ENCODE data around the gene MOB1B. TPM values are rescaled to one million over a fixed set of nuclear protein-coding genes. Genes with fewer than 3 reads are reported as not detected.

MOB1B gene
- total RNA-seq, 1 experiment from 2014 or later = 33.2 TPM

- no peaks in the 10 kb centered on the region for H4K20me1 ChIP-seq (ENCODE audit: insufficient read depth)
- ChIA-PET CTCF (no interaction called here), RAD21 (ENCODE audit: low non-redundant PET in 1 of 2, low total read pairs in 2 of 2, uncharacterized antibody in 2 of 2, unreplicated experiment in 2 of 2) (no interaction called here), POLR2A (no interaction called here)
- DNase-seq (ENCODE audit: low read depth, low spot score) (no peak), ATAC-seq (no peak)
- no peaks in the 10 kb centered on the region for H3K79me2 ChIP-seq (ENCODE audit: insufficient read depth, low read length)
- no peak overlapping the region for H2AFZ ChIP-seq (ENCODE audit: low read depth, low read length, poor library complexity, severe bottlenecking)
- no peaks in the 10 kb centered on the region for H3K9me2 ChIP-seq (ENCODE audit: insufficient read depth)
- H3K4me2 ChIP-seq (ENCODE audit: low read length) = no peak overlapping the region
- no TSS peak for BruUV-seq (replicated peaks)
- H3K36me3 ChIP-seq (ENCODE audit: control insufficient read depth in 1 of 2, insufficient read depth in 2 of 2, low read length in 2 of 2) = peaks cover 0 to 4% of the 10 kb centered on the region in 2 experiments; a peak in 1 of 4 replicates
- no peaks in the 10 kb centered on the region for H3K9me3 ChIP-seq (ENCODE audit: control insufficient read depth in 1 of 2, insufficient read depth in 1 of 2, low read depth in 1 of 2, low read length in 2 of 2)
- H3K4me1 ChIP-seq (ENCODE audit: control insufficient read depth in 1 of 2, insufficient read depth in 2 of 2, low read length in 2 of 2) = no peaks in the 10 kb centered on the region
- H3K4me3 ChIP-seq (replicated peaks in 1 of 2; ENCODE audit: low read depth in 1 of 2, low read length in 2 of 2) = no peak overlapping the region
- no peak for TF ChIP-seq EGR1 (IDR thresholded peaks at IDR 0.05; ENCODE audit: low read depth)
- no peak for TF ChIP-seq POLR2AphosphoS5 (IDR thresholded peaks at IDR 0.05; ENCODE audit: low read depth, low read length)
- TF ChIP-seq, protein P1, sequence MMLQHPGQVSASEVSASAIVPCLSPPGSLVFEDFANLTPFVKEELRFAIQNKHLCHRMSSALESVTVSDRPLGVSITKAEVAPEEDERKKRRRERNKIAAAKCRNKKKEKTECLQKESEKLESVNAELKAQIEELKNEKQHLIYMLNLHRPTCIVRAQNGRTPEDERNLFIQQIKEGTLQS (IDR thresholded peaks at IDR 0.05) = no peak
- no peak for TF ChIP-seq TCF7L2 (IDR thresholded peaks at IDR 0.05; ENCODE audit: borderline replicate concordance, extremely low read depth, insufficient read depth, insufficient read length)
- TF ChIP-seq POLR2A (IDR thresholded peaks at IDR 0.05; ENCODE audit: borderline replicate concordance, extremely low read depth, insufficient read depth, insufficient read length) = no peak
- no peak for TF ChIP-seq JUND (IDR thresholded peaks at IDR 0.05)
- intact Hi-C loops (cut with micrococcal nuclease) = no loop called here
- no peaks in the 10 kb centered on the region for H3K27me3 ChIP-seq (ENCODE audit: insufficient read depth, low read length)
- no peak overlapping the region for H3K9ac ChIP-seq (ENCODE audit: low read length)
- H3K27ac ChIP-seq (ENCODE audit: low read depth, low read length) = no peak overlapping the region
Measured at GRCh38 chr4:70979445-70980008, 77.4 kb downstream of the MOB1B start.

DNA sequence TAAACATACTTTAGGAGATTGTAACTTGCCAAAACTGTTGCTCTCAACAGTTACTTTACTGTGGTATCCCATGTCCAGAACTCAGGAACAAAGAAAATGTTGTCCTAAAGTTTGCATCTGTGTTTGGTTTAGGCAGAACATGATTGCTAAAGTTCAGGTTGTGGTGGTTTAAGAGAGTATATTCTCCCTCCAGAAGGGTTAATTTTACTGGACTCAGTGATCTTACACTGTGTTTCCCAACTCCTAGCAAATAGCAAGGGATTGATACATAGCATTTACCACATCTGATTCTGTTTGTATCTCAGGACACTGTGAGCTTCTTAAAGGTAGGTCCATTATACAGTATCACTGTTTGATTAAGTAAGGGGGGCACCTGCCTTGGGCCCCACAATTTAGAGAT, 78.0 kb downstream of the MOB1B start:
- Histone ChIP-seq H4K20me1 (ENCODE audit: insufficient read depth) (no peaks in the 10 kb centered on the region), H3K27me3 (ENCODE audit: insufficient read depth, low read length) (no peaks in the 10 kb centered on the region), H3K9ac (ENCODE audit: low read length) (no peak overlapping the region), H3K79me2 (ENCODE audit: insufficient read depth, low read length) (no peaks in the 10 kb centered on the region), H3K9me3 (ENCODE audit: control insufficient read depth in 1 of 2, insufficient read depth in 1 of 2, low read depth in 1 of 2, low read length in 2 of 2) (no peaks in the 10 kb centered on the region), H3K4me1 (ENCODE audit: control insufficient read depth in 1 of 2, insufficient read depth in 2 of 2, low read length in 2 of 2) (no peaks in the 10 kb centered on the region), H3K4me3 (replicated peaks in 1 of 2; ENCODE audit: low read depth in 1 of 2, low read length in 2 of 2) (no peak overlapping the region), H3K27ac (ENCODE audit: low read depth, low read length) (no peak overlapping the region), H3K9me2 (ENCODE audit: insufficient read depth) (no peaks in the 10 kb centered on the region), H2AFZ (ENCODE audit: low read depth, low read length, poor library complexity, severe bottlenecking) (no peak overlapping the region), H3K4me2 (ENCODE audit: low read length) (no peak overlapping the region), H3K36me3 (ENCODE audit: control insufficient read depth in 1 of 2, insufficient read depth in 2 of 2, low read length in 2 of 2) (peaks cover 0 to 4% of the 10 kb centered on the region in 2 experiments; a peak in 1 of 4 replicates)
- DNase-seq (ENCODE audit: low read depth, low spot score) (no peak), ATAC-seq (no peak)
- BruUV-seq (replicated peaks) = no TSS peak
- ChIA-PET CTCF (no interaction called here), RAD21 (ENCODE audit: low non-redundant PET in 1 of 2, low total read pairs in 2 of 2, uncharacterized antibody in 2 of 2, unreplicated experiment in 2 of 2) (no interaction called here), POLR2A (no interaction called here)
- intact Hi-C loops (cut with micrococcal nuclease) = no loop called here
- TF ChIP-seq POLR2A (IDR thresholded peaks at IDR 0.05; ENCODE audit: borderline replicate concordance, extremely low read depth, insufficient read depth, insufficient read length) (no peak), EGR1 (IDR thresholded peaks at IDR 0.05; ENCODE audit: low read depth) (no peak), ZFX (IDR thresholded peaks at IDR 0.05) (no peak), YY1 (IDR thresholded peaks at IDR 0.05; ENCODE audit: extremely low read depth, insufficient replicate concordance, low read depth, low read length) (no peak), ELF1 (IDR thresholded peaks at IDR 0.05; ENCODE audit: borderline replicate concordance, low read depth) (no peak), FOSL1 (IDR thresholded peaks at IDR 0.05; ENCODE audit: low read depth) (no peak)
- TF ChIP-seq, protein P1 (IDR thresholded peaks at IDR 0.05) = no peak
- TF ChIP-seq, protein P2, sequence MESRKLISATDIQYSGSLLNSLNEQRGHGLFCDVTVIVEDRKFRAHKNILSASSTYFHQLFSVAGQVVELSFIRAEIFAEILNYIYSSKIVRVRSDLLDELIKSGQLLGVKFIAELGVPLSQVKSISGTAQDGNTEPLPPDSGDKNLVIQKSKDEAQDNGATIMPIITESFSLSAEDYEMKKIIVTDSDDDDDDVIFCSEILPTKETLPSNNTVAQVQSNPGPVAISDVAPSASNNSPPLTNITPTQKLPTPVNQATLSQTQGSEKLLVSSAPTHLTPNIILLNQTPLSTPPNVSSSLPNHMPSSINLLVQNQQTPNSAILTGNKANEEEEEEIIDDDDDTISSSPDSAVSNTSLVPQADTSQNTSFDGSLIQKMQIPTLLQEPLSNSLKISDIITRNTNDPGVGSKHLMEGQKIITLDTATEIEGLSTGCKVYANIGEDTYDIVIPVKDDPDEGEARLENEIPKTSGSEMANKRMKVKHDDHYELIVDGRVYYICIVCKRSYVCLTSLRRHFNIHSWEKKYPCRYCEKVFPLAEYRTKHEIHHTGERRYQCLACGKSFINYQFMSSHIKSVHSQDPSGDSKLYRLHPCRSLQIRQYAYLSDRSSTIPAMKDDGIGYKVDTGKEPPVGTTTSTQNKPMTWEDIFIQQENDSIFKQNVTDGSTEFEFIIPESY (IDR thresholded peaks at IDR 0.05; ENCODE audit: extremely low read depth, insufficient replicate concordance, low read length) = no peak
- TF ChIP-seq, protein P3, sequence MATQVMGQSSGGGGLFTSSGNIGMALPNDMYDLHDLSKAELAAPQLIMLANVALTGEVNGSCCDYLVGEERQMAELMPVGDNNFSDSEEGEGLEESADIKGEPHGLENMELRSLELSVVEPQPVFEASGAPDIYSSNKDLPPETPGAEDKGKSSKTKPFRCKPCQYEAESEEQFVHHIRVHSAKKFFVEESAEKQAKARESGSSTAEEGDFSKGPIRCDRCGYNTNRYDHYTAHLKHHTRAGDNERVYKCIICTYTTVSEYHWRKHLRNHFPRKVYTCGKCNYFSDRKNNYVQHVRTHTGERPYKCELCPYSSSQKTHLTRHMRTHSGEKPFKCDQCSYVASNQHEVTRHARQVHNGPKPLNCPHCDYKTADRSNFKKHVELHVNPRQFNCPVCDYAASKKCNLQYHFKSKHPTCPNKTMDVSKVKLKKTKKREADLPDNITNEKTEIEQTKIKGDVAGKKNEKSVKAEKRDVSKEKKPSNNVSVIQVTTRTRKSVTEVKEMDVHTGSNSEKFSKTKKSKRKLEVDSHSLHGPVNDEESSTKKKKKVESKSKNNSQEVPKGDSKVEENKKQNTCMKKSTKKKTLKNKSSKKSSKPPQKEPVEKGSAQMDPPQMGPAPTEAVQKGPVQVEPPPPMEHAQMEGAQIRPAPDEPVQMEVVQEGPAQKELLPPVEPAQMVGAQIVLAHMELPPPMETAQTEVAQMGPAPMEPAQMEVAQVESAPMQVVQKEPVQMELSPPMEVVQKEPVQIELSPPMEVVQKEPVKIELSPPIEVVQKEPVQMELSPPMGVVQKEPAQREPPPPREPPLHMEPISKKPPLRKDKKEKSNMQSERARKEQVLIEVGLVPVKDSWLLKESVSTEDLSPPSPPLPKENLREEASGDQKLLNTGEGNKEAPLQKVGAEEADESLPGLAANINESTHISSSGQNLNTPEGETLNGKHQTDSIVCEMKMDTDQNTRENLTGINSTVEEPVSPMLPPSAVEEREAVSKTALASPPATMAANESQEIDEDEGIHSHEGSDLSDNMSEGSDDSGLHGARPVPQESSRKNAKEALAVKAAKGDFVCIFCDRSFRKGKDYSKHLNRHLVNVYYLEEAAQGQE (IDR thresholded peaks at IDR 0.05; ENCODE audit: low read depth) = no peak

Measured in HCT116 (cell line).